Measurements from ENCODE around the gene BSG.

BSG gene

GRCh38 chr19:585551-586110 lies 13.2 kb downstream of the BSG start:
- Histone ChIP-seq H3K4me3 (no peak overlapping the region), H3K9ac (ENCODE audit: insufficient read length) (no peak overlapping the region), H3K9me3 (ENCODE audit: low read depth, low read length) (no peaks in the 10 kb centered on the region), H3K27ac (peak overlapping the region; percentile 55; the same call in 1 of the 2 replicates), H3K36me3 (ENCODE audit: insufficient read depth, low read length) (peaks cover 11% of the 10 kb centered on the region; the same call in 1 of the 2 replicates)
- TF ChIP-seq EZH2 (IDR thresholded peaks at IDR 0.05) (no peak), POLR2AphosphoS5 (IDR thresholded peaks at IDR 0.05; ENCODE audit: borderline replicate concordance, low read depth, low read length) (no peak), FOXP2 (optimal IDR thresholded peaks at IDR 0.05; ENCODE audit: control extremely low read depth, extremely low read length, insufficient read depth) (no peak)
- no peak for DNase-seq (ENCODE audit: low read depth, low spot score)

DNA sequence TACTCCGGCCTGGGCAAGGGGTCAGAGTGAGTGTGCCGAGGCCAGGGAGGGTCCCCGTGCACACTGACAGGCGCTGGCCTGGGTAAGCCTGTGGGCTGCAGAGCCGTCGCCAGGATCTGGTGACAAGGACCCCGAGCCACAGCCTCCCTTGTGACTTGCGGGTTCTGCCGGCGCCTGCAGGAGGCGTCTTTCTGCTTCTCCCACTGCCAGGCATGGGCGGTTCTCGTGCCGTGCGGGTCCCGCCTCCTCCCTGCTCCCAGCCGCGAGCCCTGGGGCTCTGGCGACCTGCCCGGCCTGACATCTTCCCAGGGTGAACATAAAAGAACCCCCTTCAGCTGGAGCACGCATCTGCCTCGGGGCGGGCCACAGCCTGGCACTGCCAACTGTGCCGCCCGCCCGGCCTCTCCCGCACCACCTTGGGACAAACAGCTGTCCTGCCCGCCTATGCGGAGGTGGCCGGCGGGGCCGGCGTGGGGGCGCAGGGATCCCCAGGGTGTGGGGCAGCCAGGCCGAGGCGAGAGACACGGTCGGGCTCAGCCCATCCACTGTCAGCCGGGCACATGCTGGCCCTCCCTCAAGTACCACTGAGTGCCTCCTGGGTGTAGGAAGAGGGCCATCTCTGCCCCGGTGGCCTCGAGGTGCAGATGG lies 15.8 kb downstream of the BSG start:
- Histone ChIP-seq H3K27ac (no peak overlapping the region), H3K9ac (ENCODE audit: insufficient read length) (no peak overlapping the region), H3K4me3 (peak overlapping the region; percentile 66), H3K9me3 (ENCODE audit: low read depth, low read length) (no peaks in the 10 kb centered on the region), H3K36me3 (ENCODE audit: insufficient read depth, low read length) (no peaks in the 10 kb centered on the region; the same call in 1 of the 2 replicates)
- no peak for DNase-seq (ENCODE audit: low read depth, low spot score)
- TF ChIP-seq EZH2 (IDR thresholded peaks at IDR 0.05) (no peak), FOXP2 (optimal IDR thresholded peaks at IDR 0.05; ENCODE audit: control extremely low read depth, extremely low read length, insufficient read depth) (peak; percentile 23)

DNA sequence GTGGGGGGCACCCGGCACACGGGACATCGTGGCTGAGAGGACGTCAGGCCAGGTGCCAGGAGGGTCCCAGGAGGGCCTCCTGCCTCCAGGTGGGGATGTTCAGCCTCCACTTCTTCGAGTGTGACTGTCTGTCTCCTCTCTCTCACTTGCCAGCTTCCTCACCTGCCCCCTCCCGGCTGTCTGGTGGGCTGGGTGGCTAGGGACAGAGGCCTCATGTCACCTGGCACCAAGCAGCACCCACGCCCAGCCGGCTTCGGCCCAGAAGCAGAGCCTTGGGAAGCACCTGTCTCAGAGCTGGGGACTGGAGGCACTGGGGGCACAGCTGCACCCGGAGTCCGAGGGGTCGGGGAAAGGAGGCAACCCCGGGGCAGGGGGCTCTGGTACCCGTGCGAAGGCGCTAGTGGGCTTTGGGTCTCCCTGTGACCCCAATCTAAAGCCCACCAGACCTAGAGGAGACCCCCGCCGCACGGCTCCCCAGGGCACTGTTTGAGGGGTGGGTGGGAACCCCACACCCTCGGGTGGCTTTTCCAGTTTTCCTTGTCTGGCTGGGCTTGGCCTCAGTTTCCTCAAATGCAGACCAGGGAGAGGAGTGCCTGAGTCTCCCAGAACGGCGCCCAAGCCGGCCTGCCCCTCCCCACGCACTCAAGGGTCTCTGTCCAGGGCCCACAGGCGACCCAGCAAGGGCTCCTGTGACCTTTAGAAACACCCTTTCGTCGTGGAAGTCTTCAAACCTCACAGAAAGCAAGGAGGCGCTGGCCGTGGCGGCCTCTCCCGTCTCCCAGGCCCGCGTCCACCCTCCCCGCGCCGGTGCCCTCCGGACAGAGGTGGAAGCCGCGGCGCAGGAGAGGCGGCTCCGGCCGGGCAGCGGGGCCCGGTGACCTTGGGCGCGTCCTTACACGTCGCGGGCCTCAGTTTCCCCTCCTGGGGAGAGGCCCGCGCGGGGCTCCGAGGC lies 16.6 kb downstream of the BSG start:
- no peak overlapping the region for H3K27ac ChIP-seq
- DNase-seq (ENCODE audit: low read depth, low spot score): no peak
- no peak for TF ChIP-seq FOXP2 (optimal IDR thresholded peaks at IDR 0.05; ENCODE audit: control extremely low read depth, extremely low read length, insufficient read depth)
- TF ChIP-seq EZH2 (IDR thresholded peaks at IDR 0.05): no peak
- no peak for TF ChIP-seq POLR2AphosphoS5 (IDR thresholded peaks at IDR 0.05; ENCODE audit: borderline replicate concordance, low read depth, low read length)

GRCh38 chr19:589693-590395 lies 17.4 kb downstream of the BSG start, which contains the start of gene HCN2:
Gene HCN2, plus strand, starts transcription at chr19:589881. Its CDS starts 65 bp downstream, at chr19:589946.
- Histone ChIP-seq H3K4me3 (peak within 1 kb of the TSS; percentile 64), H3K27ac (no peak within 1 kb of the TSS), H3K9me3 (ENCODE audit: low read depth, low read length) (no peaks in the 10 kb centered on the region), H3K9ac (ENCODE audit: insufficient read length) (no peak within 1 kb of the TSS), H3K36me3 (ENCODE audit: insufficient read depth, low read length) (no peaks in the 10 kb centered on the region)
- no peak for DNase-seq (ENCODE audit: low read depth, low spot score)
- TF ChIP-seq EZH2 (IDR thresholded peaks at IDR 0.05): no peak
- no peak for TF ChIP-seq FOXP2 (optimal IDR thresholded peaks at IDR 0.05; ENCODE audit: control extremely low read depth, extremely low read length, insufficient read depth)
- TF ChIP-seq POLR2AphosphoS5 (IDR thresholded peaks at IDR 0.05; ENCODE audit: borderline replicate concordance, low read depth, low read length): no peak

More for the DNA sequence above, 16.6 kb downstream of the BSG start:
- no peaks in the 10 kb centered on the region for H3K9me3 ChIP-seq (ENCODE audit: low read depth, low read length)
- H3K36me3 ChIP-seq (ENCODE audit: insufficient read depth, low read length): no peaks in the 10 kb centered on the region
- H3K9ac ChIP-seq (ENCODE audit: insufficient read length): no peak overlapping the region
- peak overlapping the region; percentile 66 for H3K4me3 ChIP-seq

- H3K4me3 ChIP-seq: peak overlapping the region; percentile 52
- DNase-seq (ENCODE audit: low read depth, low spot score): no peak
- H3K9ac ChIP-seq (ENCODE audit: insufficient read length): no peak overlapping the region
- no peak overlapping the region for H3K27ac ChIP-seq
- TF ChIP-seq FOXP2 (optimal IDR thresholded peaks at IDR 0.05; ENCODE audit: control extremely low read depth, extremely low read length, insufficient read depth) (no peak), EZH2 (IDR thresholded peaks at IDR 0.05) (no peak), POLR2AphosphoS5 (IDR thresholded peaks at IDR 0.05; ENCODE audit: borderline replicate concordance, low read depth, low read length) (no peak)
- no peaks in the 10 kb centered on the region for H3K9me3 ChIP-seq (ENCODE audit: low read depth, low read length)
- no peaks in the 10 kb centered on the region for H3K36me3 ChIP-seq (ENCODE audit: insufficient read depth, low read length)
These were observed 18.0 kb downstream of the BSG start for GRCh38 chr19:590396-590745.

DNA sequence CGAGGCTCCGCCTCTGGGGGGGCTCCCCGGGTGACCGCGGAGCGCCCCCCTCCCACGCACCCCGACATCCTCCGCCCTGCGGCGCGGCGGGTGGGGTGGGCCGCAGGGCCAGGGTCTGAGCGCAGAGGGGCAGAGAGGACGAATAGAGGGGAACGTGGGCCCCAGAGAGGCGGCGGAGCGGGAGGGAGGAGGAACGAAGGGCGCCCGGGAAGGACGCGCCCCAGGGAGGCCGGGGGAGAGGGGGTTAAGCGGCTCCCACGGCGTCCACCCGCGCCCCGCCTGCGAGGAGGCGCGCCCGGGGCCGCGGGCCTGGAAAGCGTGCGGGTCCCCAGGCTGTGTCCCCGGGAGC lies 18.3 kb downstream of the BSG start:
- Histone ChIP-seq H3K4me3 (peak overlapping the region; percentile 52), H3K36me3 (ENCODE audit: insufficient read depth, low read length) (no peaks in the 10 kb centered on the region), H3K9me3 (ENCODE audit: low read depth, low read length) (no peaks in the 10 kb centered on the region), H3K9ac (ENCODE audit: insufficient read length) (no peak overlapping the region), H3K27ac (no peak overlapping the region)
- DNase-seq (ENCODE audit: low read depth, low spot score): no peak
- TF ChIP-seq FOXP2 (optimal IDR thresholded peaks at IDR 0.05; ENCODE audit: control extremely low read depth, extremely low read length, insufficient read depth): no peak
- TF ChIP-seq POLR2AphosphoS5 (IDR thresholded peaks at IDR 0.05; ENCODE audit: borderline replicate concordance, low read depth, low read length): no peak
- no peak for TF ChIP-seq EZH2 (IDR thresholded peaks at IDR 0.05)

- no peaks in the 10 kb centered on the region for H3K36me3 ChIP-seq (ENCODE audit: insufficient read depth, low read length)
- no peaks in the 10 kb centered on the region for H3K9me3 ChIP-seq (ENCODE audit: low read depth, low read length)
- H3K27ac ChIP-seq: no peak overlapping the region
- DNase-seq (ENCODE audit: low read depth, low spot score): no peak
- TF ChIP-seq FOXP2 (optimal IDR thresholded peaks at IDR 0.05; ENCODE audit: control extremely low read depth, extremely low read length, insufficient read depth) (no peak), POLR2AphosphoS5 (IDR thresholded peaks at IDR 0.05; ENCODE audit: borderline replicate concordance, low read depth, low read length) (no peak), EZH2 (IDR thresholded peaks at IDR 0.05) (no peak)
- H3K4me3 ChIP-seq: no peak overlapping the region
- no peak overlapping the region for H3K9ac ChIP-seq (ENCODE audit: insufficient read length)
These were observed 18.9 kb downstream of the BSG start for GRCh38 chr19:591099-591958.
